Amniotic stem cell (primary cell): ENCODE measurements around the gene FAM120B.

Source experiments
- DNase-seq: peaks from one replicate; lab custom pipeline; 2025; lab: John Stamatoyannopoulos, UW

The FAM120B gene

GRCh38 chr6:170360476-170360875 is 53.9 kb downstream of the FAM120B start:
- no peak for DNase-seq

- DNase-seq, result no peak
Observed at GRCh38 chr6:170361335-170361734, 54.8 kb downstream of the FAM120B start.

DNA sequence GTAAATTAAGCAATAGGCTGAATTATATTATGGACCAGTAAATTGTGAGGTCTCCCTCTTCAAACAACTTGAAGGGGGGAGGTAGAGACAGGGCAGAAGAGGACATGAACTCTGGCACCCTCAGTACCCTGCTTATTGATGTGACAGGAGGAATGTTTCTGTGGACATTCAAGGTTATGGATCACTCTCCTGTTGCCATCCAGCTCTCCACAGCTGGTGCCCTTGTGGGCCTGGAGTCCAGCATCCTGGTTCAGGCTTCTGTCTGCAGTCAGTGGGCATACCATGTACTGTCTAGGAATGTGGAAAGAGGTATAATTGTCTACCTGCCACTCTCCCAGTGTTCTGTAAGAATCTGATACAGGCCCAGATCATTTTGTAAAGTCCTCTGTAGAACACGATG is 55.6 kb downstream of the FAM120B start:
- no peak for DNase-seq

DNA sequence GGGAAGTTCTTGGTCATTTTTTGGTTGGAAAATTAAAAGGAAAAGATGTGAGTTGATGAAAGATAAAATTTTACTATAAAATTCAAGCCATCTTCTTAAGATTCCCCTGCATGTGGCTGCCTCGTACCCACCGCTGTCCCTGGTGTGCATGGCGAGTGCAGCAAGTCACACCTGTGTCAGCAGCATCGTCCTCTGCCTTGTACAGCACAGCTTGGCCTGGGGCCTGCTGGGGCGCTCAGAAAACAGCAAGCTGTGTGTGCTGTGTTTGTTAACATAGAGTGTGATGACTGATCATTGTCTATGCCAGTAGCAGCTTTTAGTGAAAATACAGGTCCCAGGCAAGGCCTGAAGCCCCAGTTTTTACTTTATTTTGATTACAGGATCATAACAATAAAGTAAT is 56.7 kb downstream of the FAM120B start:
- DNase-seq, result no peak

GRCh38 chr6:170365121-170365520 is 58.6 kb downstream of the FAM120B start:
- no peak for DNase-seq

GRCh38 chr6:170365593-170365992 is 59.0 kb downstream of the FAM120B start:
- DNase-seq, result no peak

DNA sequence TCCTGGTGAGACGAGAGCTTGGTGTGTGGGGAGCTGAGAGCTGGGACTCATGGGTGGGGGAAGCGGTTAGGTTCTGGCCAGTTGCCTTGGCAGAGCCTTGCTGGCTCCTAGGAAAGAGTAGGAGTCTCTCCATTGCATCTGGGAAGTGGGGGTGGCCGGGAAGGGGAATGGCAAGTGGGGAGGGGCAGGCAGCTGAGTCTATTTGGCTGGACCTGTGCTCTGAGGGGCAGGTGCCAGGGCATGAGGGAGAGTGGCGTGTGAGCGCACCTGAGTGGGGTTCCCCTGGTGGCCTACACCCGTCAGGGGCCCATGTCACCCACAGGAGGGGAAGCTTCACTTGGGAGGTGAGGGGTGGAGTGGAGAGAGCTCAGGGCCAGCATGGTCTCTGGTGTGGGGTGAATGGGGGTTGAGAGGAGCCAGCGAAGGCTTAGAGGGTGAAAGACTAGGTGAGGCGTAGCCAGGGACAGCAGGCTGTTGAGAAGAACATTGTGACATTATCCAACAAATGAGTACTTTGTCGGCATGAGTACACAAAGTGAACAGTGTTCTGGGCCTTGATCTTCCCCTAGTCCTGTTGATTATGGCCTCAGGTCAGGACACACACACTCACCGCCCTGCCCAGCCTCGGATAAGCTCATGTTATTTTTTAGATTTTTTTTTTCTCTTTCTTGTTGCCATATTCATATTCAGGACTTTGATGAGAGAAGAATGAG is 59.8 kb downstream of the FAM120B start:
- no peak for DNase-seq

DNA sequence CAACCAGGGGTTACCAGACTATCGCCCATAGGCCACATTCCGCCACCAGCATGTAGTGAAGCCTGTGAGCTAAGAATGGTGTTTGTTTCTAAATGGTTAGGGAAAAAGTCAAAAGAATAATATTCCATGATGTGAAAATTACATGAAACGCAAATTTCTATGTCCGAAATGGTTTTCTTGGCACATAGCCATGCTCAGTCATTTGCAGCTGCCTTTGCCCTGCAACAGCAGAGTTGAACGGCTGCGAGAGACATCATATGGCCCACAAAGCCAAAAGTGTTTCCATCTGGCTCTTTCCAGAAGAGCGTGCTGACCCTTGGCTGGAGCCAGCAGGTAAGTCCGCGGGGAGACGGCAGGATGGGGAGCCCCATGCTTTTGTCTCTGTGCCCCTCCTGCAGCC is 60.7 kb downstream of the FAM120B start:
- DNase-seq, result no peak

DNA sequence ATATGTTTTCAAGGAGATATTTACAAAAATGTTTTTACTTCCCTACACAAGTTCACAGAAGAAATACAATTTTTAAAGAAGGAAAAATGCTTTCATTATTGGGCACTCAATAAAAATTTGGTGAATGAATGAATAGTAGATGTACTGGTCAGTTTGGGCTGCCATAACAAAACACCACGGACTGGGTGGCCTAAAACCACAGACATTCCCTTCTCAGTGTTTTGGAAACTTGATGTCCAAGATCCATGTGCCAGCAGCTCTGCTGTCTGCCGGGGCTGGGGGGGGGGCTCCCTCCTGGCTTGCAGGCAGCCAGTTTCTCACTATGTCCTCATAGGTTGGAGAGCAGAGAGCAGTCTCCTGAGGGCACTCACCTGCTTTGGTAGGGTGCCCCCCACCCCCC is 62.0 kb downstream of the FAM120B start:
- no peak for DNase-seq

GRCh38 chr6:170369403-170369802 is 62.8 kb downstream of the FAM120B start:
- no peak for DNase-seq

GRCh38 chr6:170370416-170370815 is 63.9 kb downstream of the FAM120B start:
- DNase-seq, result no peak

GRCh38 chr6:170371080-170371479 is 64.5 kb downstream of the FAM120B start:
- DNase-seq, result no peak

GRCh38 chr6:170371588-170371987 is 65.0 kb downstream of the FAM120B start:
- no peak for DNase-seq

DNA sequence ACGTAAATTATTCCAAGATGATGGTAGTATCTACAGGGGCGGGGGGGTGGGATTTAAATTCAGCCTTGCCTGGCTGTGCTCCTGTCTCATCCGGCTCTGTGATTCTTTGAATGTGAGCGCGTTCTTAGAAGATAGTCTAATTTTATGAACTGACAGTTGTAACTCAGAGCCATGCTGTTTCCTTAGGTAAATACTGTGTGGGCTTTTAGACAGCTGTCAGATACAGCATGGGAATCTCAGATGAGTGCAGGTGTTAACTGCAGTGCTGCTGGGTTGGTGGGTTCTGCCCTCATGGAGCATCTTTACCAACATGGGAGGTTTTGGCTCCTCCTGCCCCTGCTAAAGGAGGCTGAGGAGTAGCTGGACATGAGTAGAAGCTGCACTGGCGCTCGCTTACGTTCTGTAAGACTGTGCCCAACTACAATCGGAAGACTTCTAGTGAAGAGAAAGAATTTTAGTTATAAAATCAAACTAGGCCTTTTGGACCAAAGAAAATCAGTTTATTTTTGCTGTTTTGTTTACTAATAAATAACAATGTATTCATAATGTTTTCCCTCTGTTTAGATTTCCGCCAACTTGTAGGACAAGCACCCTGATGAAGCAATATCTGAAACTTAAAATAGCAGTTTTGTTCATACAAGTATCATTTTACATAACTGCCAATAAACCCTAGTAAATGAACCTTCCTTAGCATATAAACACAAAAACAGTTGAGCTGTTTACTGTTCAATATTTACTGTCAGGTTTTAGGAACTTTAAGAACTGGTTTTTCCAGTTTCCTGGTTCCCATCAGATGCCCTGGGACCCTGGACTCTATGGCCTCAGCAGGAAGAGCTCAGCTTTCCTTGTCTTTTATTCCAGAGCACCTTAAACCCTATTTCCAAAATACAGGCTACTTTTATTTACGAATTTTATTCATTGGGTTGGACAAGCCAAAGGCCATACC is 66.1 kb downstream of the FAM120B start:
- no peak for DNase-seq

GRCh38 chr6:170374571-170375444 is 68.2 kb downstream of the FAM120B start:
- no peak for DNase-seq

DNA sequence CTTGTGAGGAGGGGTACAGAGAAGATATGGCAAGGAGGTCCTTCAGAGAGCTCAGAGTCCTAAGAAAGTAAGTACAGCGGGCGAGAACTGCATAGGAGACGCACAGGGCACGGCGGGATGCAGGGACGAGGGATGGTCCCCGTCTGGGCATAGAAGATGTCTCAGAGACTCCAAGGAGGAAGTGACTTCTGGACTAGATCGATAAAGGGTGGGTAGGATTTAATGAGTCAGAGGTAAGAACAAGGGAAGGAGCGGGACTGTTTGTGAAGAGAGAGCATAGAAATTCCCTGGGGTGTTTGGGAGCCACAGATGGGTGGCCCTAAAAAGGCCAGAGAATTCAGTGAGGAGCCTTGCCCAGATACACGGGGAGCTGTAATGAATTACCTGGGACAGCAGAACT is 69.1 kb downstream of the FAM120B start:
- no peak for DNase-seq

DNA sequence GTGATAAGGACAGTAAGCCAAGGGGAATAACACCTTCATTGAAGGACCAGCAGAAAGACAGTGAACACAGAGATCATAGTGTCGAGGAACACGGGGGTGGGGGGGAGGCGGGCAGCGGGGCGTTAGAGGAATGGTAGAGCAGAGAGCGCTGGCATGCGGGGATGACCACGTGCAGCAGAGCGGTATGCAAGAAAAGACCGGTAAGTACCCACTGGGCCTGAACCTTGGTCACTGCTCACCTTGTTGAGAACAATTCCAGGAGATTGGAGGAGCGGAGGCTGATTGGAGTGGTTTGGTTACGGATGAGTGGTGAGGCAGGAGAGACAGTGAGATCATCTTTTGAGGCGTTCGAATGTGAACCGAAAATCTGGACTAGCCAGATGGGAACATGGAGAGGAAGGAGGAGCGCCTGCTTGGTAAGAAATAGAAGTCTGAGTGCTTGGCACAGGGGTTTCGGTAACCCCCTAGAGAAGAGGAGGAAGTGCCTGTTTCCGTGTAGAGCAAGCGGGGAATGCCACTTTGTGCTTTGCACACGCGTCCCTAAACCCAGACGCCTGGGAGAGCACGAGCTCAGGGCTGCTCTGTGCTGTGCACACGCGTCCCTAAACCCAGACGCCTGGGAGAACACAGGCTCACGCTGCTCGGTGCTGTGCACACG is 70.0 kb downstream of the FAM120B start:
- DNase-seq, result no peak

DNA sequence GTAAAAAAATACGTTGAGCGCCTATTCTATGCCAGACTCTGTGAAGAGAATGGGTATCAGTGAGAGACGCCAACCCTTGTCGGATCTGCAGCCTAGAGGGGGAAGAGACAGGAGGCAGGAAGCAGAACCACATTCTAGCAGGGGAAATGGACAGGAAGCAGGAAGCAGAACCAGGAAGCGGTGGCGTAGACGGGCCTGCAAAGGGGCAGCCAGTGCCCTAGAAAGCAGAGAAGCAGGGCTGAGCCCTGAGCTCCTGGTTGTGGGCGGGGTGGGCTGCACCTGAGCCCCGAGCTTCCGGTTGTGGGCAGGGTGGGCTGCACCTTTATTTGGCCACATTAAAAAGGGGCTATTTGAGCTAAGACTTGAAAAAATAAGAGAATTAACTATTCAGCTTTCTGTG is 71.9 kb downstream of the FAM120B start:
- DNase-seq, result no peak

DNA sequence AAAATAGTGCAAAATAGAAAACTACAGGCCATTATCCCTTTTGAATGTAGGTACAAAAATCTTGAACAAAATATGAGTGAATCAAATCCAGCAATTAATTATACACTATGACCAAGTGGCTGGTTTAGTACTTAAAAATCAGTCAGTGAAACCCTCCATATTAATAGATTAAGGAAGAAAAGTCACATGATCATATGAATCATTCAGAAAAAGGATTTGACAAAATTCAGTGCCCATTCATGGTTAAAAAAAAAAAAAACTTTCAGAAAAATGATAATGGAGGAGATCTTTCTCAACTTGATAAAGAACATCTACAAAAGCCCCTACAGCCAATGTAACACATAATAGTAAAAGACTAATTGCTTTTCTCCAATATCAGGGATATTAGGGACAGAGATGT is 75.0 kb downstream of the FAM120B start:
- no peak for DNase-seq

DNA sequence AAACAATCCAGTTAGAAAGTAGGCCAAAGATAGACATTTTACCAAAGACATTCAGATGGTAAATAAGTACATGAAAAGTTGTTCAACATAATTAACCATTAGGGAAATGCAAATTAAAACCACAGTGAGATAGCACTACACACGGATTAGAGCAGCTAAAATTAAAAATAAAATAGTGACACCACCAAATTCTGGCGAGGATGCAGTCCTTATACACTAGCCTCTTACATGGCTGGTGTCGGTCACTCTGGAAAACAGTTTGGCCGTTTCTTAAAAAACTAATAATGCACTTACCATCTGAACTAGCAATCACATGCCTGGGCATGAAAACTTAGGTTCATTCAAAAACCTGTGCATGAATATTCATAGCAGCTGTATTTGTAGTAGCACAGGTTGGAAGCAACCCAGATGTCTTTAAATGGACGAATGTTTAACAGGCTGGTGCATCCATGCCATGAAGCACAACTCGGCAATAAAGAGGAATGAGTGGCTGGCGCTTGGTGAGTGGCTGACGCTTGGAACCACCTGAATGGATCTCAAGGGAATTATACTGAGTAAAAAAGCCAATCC is 77.0 kb downstream of the FAM120B start:
- DNase-seq, result no peak

GRCh38 chr6:170385506-170385905 is 78.9 kb downstream of the FAM120B start:
- DNase-seq, result no peak
